Smooth muscle cell (in vitro differentiated cells): ENCODE results near the gene TEDC1. TPM values are rescaled to one million over a fixed set of nuclear protein-coding genes. Genes with fewer than 3 reads are reported as not detected.

Experiments used
- DNase-seq: peaks from one replicate; lab custom pipeline; 2025; ENCODE audit not compliant: unreplicated experiment; lab: John Stamatoyannopoulos, UW
- H2AFZ ChIP-seq: fragments of 200-600 bp; sonication (generic); 2 replicates; pipeline ENCODE4 v1.6.0; 2016; ENCODE audit warnings: antibody characterized with exemption, low read depth, mild to moderate bottlenecking
- H3F3A ChIP-seq: fragments of 200-600 bp; sonication (generic); 2 replicates; pipeline ENCODE4 v1.6.0; 2017; ENCODE audit warnings: antibody characterized with exemption, low read depth
- H3K27ac ChIP-seq: fragments of 200-600 bp; sonication (generic); 2 replicates; pipeline ENCODE4 v1.5.1; 2016; ENCODE audit warnings: low read depth, mild to moderate bottlenecking
- H3K27me3 ChIP-seq: fragments of 200-600 bp; sonication (generic); 2 replicates; pipeline ENCODE4 v1.6.1; 2016; ENCODE audit warnings: low read depth, mild to moderate bottlenecking
- H3K36me3 ChIP-seq: fragments of 200-600 bp; sonication (generic); 2 replicates; pipeline ENCODE4 v1.5.1; 2016; ENCODE audit warnings: low read depth
- H3K4me1 ChIP-seq: fragments of 200-600 bp; sonication (generic); 2 replicates; pipeline ENCODE4 v1.5.1; 2016; ENCODE audit warnings: low read depth
- H3K4me2 ChIP-seq: fragments of 200-600 bp; sonication (generic); 2 replicates; pipeline ENCODE4 v1.6.0; 2016; ENCODE audit warnings: mild to moderate bottlenecking
- H3K4me3 ChIP-seq: fragments of 200-600 bp; sonication (generic); 2 replicates; pipeline ENCODE4 v1.5.1; 2016; ENCODE audit warnings: mild to moderate bottlenecking
- H3K79me2 ChIP-seq: fragments of 200-600 bp; sonication (generic); 2 replicates; pipeline ENCODE4 v1.6.0; 2016; ENCODE audit warnings: low read depth, mild to moderate bottlenecking
- H3K9ac ChIP-seq: fragments of 200-600 bp; sonication (generic); 2 replicates; pipeline ENCODE4 v1.6.0; 2016; ENCODE audit warnings: low read depth
- H3K9me3 ChIP-seq: fragments of 200-600 bp; sonication (generic); replicated peaks from 2 replicates; pipeline ENCODE4 v1.5.1; 2016; ENCODE audit warnings: low read depth
- H4K20me1 ChIP-seq: fragments of 200-600 bp; sonication (generic); 2 replicates; pipeline ENCODE4 v1.6.0; 2016; ENCODE audit warnings: low read depth
- CTCF ChIP-seq: fragments of 200-600 bp; sonication (generic); IDR thresholded peaks from 2 replicates; pipeline ENCODE4 v1.5.1; 2017; ENCODE audit warnings: borderline replicate concordance, mild to moderate bottlenecking, antibody characterized with exemption; ENCODE audit not compliant: insufficient read depth, poor library complexity, severe bottlenecking
- WGBS: methylation state at CpG from one replicate; pipeline ENCODE4 v1.1.7; 2016; ENCODE audit warnings: low lambda C conversion rate; 5-methylcytosine and 5-hydroxymethylcytosine counted together
- polyA plus RNA-seq: library from polyadenylated mRNA; unstranded; fragments of >200 nt; fragmentation: Nextera tagmentation; extraction: Ambion mirVana; gene quantifications from 2 replicates; pipeline ENCODE4 v1.2.1, GENCODE V29; 2016
- total RNA-seq: library from RNA; depleted of rRNA; stranded (reverse); fragments of >200 nt; gene quantifications from 2 replicates; pipeline ENCODE4 v1.2.3, GENCODE V29; 2014

Gene TEDC1
- total and polyA plus RNA-seq, 2 experiments from 2014 or later = 3.8 to 8.2 TPM

- Histone ChIP-seq H2AFZ (peak overlapping the region; percentile 56), H3K4me1 (peaks cover 6% of the 10 kb centered on the region), H3K27ac (peak overlapping the region; percentile 67), H3F3A (no peaks in the 10 kb centered on the region), H3K27me3 (peaks cover 11% of the 10 kb centered on the region), H3K79me2 (no peaks in the 10 kb centered on the region), H4K20me1 (no peaks in the 10 kb centered on the region), H3K9ac (peak overlapping the region; percentile 85), H3K9me3 (no peaks in the 10 kb centered on the region), H3K36me3 (no peaks in the 10 kb centered on the region), H3K4me3 (peak overlapping the region; percentile 76), H3K4me2 (peak overlapping the region; percentile 99)
- TF ChIP-seq CTCF = peak; percentile 46
- 25% methylated on average over 6 of the region's 44 CpGs for WGBS
- DNase-seq = peak; percentile 39
Measured at GRCh38 chr14:105489542-105490266, 1.3 kb upstream of the TEDC1 start.

- H3K9me3 ChIP-seq = no peaks in the 10 kb centered on the region
- H3K27ac ChIP-seq = peak overlapping the region; percentile 67
- peak overlapping the region; percentile 85 for H3K9ac ChIP-seq
- peak overlapping the region; percentile 76 for H3K4me3 ChIP-seq
- no peaks in the 10 kb centered on the region for H4K20me1 ChIP-seq
- TF ChIP-seq CTCF = no peak
- peaks cover 6% of the 10 kb centered on the region for H3K4me1 ChIP-seq
- H3K79me2 ChIP-seq = no peaks in the 10 kb centered on the region
- peak overlapping the region; percentile 99 for H3K4me2 ChIP-seq
- no peaks in the 10 kb centered on the region for H3K36me3 ChIP-seq
- H3F3A ChIP-seq = no peaks in the 10 kb centered on the region
- peak overlapping the region; percentile 56 for H2AFZ ChIP-seq
- 2% methylated on average over 30 of the region's 33 CpGs for WGBS
- peaks cover 11% of the 10 kb centered on the region for H3K27me3 ChIP-seq
- no peak for DNase-seq
Measured at GRCh38 chr14:105490267-105490571, 827 bp upstream of the TEDC1 start.

GRCh38 chr14:105491366-105491973 is 424 bp downstream of the TEDC1 start:
- WGBS = 57% methylated on average over 31 of the region's 53 CpGs
- Histone ChIP-seq H4K20me1 (no peaks in the 10 kb centered on the region), H3K27ac (no peak overlapping the region), H3K4me3 (peak overlapping the region; percentile 54), H3K9me3 (no peaks in the 10 kb centered on the region), H3K27me3 (peaks cover 7% of the 10 kb centered on the region), H3K4me2 (peak overlapping the region; percentile 77), H3K36me3 (no peaks in the 10 kb centered on the region), H3K79me2 (no peaks in the 10 kb centered on the region), H3K4me1 (peaks cover 6% of the 10 kb centered on the region), H3F3A (no peaks in the 10 kb centered on the region), H2AFZ (no peak overlapping the region), H3K9ac (no peak overlapping the region)
- no peak for TF ChIP-seq CTCF
- no peak for DNase-seq
